Effector CD4-positive, alpha-beta T cell (primary cell): ENCODE results near the gene PRAF2.

ENCODE experiments used
- DNase-seq: peaks from one replicate; pipeline ENCODE4 v3.0.0-alpha.2; 2020

PRAF2 gene

DNA sequence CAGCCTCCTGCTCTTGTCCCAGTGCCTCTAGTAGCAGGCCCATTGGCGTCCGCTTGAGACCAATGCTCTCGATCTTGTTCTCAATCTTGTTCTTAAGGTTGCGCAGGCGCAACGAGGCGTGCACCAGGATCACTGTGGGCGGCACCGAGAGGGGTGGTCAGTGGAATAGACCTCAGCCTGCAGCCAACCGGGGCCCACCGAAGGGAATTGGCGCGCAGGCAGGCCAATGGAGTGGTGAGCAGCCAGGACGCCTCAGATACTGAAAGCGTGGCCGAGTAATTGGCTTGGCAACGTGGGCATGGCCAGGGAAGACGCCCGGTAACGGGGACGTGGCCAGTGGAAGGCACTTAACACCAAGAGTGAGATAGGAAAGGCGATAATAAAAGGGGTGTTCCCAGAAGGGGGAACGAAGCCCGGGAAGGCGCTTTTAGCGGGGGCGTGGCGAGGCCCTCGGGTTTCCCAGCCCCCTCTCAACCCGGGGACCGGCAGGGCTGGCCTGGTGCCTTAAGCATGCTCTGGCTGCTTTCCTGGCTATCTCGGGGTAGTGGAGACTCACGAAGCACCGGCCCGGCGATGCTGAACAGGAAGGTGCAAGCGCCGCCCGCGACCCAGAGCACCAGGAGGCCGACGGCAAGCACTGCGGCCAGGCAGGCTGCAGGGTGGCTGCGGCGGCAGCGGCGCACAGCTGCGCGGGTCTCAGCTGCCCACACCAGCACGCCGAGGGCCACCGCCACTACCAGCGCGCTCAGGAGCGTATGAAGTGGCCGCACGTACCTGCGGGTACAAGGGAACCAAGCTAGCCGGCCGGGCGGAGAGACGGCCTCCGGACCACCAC lies 1.7 kb downstream of the PRAF2 start:
- no peak for DNase-seq

DNA sequence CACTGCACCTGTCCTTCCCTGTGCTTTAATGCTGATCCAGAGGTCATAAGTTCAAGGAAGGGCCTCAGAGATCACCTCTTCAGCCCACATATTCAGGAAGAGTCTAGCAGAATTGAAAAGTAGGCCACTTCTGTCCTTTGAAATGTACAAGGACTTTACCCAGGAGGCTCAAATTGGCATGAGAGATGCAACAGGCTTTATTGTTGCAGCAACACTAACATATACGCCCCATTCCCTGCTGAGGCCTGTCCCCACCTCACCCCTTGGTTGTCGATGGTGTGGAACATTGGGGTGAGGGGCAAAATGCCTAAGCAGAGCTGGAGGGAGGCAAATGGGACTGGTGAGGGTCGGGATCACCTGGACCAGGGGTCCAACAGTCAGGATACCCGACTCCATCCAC lies 2.8 kb downstream of the PRAF2 start:
- no peak for DNase-seq

DNA sequence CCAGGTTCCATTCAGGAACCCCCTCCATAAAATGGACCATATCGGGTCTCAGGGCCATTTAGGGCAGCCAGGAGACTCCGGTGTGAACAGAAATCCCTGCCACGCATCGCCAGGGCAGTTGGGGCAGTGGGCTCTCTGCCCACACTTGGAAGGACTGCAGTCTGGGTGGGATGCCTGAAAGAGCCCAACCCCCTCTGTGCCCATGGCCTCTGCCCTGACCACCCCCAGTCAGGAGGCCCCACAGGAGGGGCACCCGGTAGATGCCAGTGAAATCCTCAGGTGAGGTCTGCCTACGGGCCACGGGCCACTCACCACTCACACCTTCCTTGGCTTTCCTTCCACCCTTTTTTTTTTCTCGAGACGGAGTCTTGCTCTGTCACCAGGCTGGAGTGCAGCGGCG lies 4.8 kb downstream of the PRAF2 start:
- no peak for DNase-seq

DNA sequence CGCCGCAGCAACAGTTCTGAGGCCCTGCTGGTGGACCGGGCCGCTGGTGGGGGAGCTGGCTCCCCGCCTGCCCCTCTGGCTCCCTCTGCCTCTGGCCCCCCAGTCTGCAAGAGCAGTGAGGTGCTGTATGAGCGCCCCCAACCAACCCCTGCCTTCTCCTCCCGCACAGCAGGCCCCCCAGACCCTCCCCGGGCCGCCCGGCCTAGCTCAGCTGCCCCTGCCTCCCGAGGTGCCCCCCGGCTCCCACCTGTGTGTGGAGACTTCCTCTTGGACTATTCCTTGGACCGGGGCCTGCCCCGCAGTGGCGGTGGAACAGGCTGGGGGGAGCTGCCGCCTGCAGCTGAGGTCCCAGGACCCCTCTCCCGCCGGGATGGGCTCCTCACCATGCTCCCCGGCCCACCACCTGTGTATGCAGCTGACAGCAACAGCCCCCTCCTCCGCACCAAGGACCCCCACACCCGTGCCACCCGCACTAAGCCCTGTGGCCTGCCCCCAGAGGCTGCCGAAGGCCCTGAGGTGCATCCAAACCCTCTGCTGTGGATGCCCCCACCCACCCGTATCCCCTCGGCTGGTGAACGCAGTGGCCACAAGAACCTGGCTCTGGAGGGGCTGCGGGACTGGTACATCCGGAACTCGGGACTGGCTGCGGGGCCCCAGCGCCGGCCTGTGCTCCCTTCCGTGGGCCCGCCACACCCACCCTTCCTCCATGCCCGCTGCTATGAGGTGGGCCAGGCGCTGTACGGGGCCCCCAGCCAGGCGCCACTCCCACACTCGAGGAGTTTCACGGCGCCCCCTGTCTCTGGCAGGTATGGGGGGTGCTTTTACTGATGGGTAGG lies 6.3 kb downstream of the PRAF2 start:
- DNase-seq: no peak

DNA sequence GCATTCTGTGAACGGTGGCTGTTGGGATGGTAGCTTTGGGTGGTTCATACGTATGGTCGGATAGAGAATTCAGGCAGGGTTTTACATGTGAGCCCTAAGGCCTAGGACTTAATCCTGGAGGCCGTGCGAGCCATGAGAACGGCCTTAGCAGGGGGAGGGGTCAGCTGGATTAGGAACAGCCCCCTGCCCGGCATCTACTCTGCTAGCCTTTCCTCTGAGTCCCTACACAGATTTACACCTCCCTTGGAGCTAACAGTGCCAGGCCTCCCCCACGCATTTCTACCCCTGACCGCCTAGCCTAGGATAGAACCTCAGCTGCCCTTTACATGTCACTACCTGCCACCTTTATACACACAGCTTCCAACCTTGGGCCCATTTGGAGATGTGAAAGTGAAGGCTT lies 7.1 kb downstream of the PRAF2 start:
- DNase-seq: no peak

DNA sequence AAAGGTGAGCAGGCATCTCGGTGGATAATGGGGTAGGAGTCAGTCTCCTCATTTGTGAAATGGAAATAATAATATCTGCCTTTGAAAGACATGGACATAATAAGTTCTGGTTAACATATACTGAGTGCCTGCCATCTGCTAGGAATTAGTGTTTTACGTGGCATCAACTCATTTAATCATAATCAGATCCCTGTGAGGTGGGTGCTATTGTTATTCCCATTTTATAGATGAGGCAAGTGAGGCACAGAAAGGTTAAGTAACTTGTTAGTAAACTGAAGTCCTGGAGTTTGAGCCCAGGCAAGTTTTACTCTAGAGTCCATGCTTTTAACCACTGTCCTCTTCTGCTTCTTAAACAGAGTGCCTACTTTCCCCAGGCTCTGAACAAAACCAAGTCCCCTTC lies 7.5 kb downstream of the PRAF2 start:
- no peak for DNase-seq

DNA sequence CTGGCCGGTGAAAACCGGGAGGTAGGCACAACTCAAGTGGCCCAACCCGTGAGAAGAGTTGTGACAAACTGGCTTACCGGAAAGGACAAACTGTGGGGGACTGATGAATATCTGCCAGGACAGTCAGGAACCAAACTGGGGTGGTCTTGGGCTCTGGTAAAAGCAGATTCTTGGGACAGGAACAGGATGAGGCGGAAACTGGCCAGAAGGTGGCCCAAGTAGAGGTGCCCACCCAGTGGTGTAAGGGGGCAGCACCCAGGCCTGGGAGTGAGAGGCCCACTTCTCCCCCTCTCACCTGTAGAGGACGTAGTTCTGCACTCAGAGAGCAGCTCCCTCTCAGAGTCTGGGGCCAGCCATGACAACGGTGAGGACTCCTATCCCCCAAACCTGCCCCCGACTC lies 9.1 kb downstream of the PRAF2 start:
- no peak for DNase-seq

DNA sequence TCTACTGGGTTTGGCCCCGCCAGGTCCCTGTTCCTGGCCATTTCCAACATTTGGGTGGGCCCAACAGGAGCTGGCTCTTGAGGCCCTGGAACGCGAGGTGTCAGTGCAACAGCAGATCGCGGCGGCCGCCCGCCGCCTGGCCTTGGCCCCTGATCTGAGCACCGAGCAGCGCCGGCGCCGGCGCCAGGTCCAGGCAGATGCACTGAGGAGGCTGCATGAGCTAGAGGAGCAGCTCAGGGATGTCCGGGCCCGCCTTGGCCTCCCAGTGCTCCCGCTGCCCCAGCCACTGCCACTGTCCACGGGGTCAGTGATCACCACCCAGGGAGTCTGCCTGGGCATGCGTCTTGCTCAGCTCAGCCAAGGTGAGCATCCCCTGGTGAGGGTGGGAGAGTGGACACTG lies 9.5 kb downstream of the PRAF2 start:
- DNase-seq: no peak

DNA sequence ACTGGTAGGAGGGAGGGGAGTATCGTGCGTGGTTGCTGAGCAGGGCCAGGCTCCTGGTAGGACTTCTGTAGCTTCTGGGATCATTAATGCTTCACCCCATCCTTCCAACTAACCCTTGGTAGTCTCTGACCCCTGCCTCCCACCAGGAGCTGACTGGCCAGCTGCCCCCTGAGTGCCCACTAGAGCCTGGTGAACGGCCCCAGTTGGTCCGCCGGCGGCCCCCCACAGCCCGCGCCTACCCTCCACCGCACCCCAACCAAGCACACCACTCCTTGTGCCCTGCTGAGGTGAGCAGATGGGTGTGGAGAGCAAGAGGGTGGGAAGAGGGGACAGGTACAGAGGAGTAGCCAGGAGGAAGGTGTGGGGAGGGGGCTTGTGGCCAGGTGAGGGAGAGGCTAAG lies 10.1 kb downstream of the PRAF2 start:
- DNase-seq: no peak

DNA sequence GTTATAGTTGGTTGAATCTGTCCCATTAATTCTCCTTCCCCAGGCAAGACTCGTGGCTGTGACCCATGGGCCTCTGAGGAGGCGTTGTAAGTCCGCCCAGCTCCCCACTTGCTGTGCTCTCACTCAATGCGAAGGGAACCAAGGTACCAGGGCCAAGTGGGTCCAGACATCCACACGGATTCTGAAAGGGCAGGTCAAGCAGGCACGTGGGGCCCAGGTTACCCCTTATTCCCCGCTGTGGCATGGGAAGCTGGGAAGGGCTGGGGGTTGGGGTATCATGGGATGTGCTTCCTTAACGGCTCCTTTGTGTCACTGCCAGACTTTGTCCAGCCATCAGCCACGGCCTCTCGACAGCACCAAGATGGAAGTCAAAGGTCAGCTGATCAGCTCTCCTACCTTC lies 11.9 kb downstream of the PRAF2 start:
- DNase-seq: no peak

DNA sequence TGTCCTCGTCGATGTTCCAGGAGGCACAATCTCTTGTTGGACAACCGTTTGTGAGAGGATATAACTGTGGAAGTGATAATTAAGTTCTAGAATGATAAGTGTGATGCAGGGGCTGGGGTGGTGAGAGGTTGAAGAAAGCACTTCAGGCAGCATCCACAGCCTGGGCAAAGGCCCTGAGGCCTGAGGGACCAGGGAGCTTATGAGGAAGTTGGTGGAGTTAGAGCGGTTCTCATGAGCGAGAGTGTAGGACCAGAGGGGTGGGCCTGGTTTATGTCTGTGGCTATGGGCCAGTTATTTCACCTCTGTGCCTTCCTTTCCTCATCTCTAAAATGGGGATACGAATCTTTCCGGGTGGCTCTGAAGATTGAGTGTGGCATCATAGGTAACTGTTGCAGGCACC lies 12.3 kb downstream of the PRAF2 start:
- no peak for DNase-seq

DNA sequence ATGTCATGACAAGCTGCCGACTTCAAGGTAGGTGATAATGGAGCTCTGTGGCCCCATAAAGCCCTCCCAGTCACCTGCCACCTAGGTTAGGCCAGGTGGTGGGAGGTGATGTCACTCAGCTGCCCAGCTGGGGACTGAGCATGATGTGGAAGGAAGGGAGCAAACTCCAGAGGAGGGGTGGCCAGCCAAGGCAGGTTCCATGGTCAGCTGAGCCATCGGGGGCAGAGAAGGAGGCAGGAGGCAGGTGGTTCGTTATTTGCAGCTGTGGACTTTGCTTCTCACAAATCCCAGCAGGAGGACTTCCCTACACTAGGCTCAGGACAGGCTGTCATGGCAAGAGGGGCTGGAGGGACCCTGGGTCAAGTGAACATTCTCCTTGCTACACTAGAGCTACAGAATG lies 12.9 kb downstream of the PRAF2 start:
- DNase-seq: no peak

DNA sequence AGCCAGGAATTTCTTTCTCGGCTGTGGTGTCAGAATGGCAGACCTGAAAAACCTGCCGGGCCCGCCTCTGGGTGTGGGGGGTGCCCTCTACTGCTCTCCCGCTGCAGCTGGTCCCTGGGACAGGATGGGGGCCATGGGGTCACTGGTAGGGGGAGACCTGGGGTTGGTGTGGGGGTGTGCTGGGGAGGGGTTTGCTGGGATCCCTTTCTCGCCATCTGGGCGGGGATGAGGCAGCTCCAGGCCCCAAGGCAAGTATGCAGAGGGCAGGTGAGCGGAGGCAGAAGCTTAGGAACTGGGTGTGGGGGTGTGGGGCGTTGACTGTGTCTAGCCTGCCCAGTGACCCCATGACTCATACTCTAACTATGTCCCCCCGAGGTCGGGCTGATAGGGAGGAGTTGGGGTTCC lies 14.1 kb downstream of the PRAF2 start:
- DNase-seq: no peak

DNA sequence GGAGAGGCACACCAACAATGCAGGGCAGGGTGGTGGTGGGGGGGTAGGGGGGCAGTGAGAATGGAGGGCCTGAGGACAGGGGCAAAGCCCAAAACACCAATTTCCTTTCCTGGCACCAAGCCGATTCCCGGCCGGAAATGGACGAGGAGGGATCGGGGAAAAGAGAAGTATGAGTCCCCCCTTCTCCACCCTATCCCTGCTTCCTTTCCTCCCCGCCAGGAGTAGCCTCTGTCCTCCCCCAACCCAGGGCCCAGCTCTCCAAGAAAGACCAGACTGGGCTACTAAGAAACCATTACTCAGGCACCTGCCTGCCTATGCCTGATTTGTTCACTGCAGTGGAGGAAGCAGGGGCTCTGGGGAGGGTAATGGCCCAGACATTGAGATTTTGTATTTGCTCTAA lies 14.6 kb downstream of the PRAF2 start:
- DNase-seq: no peak

DNA sequence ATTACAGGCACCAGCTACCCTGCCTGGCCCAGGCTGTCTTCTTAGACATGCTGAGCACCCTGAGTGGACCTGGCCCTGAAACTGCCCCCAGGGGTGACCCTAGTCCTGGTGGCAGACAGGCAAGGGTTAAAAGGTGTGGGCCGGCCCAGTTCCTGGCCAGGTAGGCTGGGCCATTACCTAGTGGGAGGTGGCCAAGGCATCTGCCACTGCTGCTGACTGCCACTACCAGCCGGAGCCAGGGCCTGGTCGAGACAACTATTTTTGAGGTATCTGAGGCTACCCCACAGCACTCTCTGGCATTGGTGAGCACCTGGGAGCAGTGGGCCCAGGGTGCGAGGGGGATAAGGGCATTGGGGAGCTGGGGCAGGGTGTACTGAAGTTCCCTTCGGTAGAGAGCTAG lies 15.0 kb downstream of the PRAF2 start, which contains the start of gene CCDC120:
TSS of gene CCDC120 (plus strand) at position 206 of the 400 bp plus-strand sequence. CDS start 3,043 bp downstream, outside the sequence.
- DNase-seq: no peak

DNA sequence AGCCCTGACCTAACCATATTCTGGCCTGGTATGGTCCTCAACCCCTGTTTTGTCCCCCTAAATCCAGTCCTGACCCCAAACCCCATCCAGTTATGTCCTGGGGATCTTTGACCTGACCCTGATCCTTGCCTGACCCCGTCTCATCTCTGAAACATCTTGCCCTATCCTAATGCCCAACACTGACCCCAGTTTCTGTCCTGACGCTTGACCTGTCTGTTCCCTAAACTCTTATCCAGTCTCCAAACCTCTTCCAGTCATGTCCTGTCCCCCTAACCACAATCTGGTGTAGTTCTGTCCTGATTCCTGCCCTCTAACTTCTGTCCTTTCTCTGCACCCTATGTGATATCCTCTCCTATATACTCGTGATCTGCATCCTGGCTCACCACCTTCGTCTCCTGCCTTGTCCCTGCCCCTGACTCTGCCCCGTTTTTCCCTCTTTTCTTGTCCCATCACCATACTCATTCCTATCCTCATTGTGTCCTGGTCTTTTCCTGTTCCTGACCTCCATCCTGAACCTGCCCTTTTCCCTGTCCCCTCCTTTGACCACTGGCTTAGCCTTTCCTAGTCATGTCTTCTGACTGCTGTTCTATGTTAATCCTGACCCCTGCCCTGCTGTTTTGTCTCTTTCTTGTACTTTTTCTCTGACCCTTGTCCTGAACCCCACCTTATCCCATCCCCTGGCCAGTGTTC lies 19.6 kb downstream of the PRAF2 start:
- DNase-seq: no peak

DNA sequence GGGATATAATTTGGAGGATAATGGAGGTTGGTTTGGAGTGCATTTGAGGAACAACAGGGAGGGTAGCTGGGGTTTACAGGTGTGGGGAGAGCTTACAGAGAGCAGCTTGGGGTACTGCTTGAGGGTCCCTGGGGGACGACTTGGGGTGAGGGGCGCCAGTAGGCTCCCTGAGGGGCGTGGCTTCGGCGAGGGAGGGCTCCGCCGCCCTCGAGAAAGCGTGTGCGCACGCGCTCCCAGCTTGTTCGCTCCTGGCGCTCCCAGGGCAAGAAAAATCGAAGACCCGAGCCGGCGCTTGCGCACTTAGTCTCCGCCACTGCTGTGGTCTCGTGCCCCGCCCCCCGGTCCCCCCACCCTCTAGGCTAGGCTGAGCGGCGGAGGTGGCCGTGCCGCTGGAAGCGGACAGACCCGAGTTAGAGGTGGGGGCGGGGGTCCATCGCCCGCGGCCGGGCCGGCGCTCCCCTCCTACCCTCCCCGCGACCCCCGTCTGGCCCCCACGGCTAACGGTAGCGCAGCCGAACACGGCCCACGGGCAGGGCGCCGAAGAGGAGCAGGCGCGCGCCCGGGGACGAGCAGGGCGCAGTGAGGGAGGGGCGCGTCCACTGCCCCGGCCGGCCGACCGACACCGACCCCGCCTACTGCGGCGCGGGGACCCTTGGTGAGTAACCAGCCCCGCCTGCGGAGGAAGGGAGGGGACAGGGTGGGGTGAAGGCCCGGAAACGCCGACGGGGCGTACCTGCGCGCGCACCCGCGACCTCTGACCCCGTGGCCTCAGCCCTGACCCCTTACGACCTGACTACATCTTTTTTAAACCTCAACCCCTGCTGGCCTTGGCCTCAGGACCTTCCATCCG lies 20.4 kb downstream of the PRAF2 start:
- peak; percentile 34 for DNase-seq

DNA sequence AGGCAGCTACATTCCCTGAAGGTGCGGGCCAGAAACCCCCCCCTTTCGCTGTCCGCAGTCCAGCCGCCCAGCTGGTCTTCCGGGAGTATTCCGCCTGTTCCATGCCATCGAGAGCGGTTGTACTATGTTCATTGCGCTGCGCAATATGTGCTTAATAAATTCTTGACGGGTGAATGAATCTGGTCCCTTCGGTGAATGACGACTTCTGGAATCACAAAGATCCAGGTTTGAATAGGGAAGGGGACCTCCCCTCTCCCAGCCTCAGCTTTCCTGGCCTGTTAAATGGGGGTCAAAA lies 29.9 kb downstream of the PRAF2 start:
- DNase-seq: no peak

DNA sequence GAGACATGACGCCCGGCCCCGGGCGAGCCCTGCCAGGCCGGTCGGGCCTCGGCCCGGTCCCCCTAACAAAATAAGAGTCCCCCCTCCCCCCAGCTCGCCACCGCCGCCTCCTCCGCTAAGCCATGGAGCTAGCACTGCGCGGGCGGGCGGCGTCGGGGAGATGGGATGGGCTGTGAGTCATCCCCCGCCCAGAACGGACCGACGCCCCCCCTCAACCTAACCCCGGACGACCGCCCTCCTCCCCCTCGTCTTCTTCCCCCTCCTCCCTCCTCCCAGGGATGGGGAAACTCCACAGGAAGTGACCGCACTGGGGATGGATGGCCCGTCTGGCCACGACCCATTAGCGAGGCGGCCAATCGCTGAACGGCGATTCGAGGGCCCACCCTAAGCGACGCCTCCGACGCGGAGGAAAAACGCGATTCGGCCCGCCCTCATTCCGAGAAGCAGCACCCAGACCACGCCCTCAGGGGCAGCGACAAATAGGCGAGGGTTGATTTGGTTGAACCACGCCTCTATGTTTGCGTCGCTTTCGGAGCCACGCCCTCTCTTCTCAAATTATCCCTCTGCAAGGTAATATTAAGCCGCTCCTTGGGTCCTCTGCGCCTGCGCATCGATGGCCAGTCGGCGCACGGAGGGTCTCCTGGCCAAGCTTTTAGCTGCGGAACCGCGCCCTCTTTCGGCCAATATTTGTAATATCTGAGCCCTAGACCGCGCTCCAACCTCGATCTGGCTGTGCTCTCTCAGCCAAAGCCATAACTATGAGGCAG lies 30.4 kb downstream of the PRAF2 start, which contains the start of gene TFE3:
TSS of gene TFE3 (minus strand) at position 138 of the 767 bp plus-strand sequence. CDS start at position 7, 131 bp downstream.
- peak; percentile 92 for DNase-seq

DNA sequence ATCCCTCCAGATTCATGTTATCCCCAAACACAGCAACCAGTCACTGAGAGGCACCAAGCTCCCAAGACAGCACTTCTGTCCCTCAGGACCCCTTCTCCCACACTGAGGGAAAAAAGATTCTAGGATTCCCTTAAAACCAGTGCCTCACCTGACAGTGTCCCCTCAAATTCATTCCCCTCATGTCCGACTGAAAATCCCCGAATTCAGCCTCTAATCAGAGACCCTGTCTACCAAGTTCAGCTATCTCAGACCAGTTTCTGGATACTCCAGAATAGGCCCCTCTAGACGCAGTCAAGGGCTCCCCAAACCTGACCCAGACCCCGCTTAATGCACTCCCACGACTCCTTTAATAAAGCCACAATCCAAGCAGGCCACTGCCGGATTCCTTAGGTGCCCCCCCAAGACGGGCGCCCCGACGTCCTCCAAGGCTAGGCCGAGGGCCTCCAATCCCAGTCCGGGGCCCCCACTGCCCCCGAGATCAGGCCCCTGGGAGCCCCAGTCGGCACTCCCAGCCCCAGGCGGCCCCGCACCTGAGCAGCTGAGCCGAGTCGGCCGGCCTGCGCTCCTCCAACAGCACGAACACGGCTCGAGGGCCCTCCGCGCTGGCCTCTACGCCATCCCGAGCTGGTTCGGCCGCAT lies 31.1 kb downstream of the PRAF2 start:
- peak; percentile 17 for DNase-seq
